ENCODE data around the gene NRG2.

Gene NRG2

GRCh38 chr5:139966856-139967255 lies 76.2 kb downstream of the NRG2 start:
- H3K36me3 ChIP-seq (ENCODE audit: control insufficient read depth, low read depth, low read length) = no peaks in the 10 kb centered on the region
- H3K27ac ChIP-seq (ENCODE audit: low read length) = no peak overlapping the region
- H3K9ac ChIP-seq (ENCODE audit: low read length) = no peak overlapping the region
- peaks cover 9% of the 10 kb centered on the region for H3K27me3 ChIP-seq (ENCODE audit: control insufficient read depth, insufficient read depth, low read length)
- no peaks in the 10 kb centered on the region for H3K9me3 ChIP-seq (ENCODE audit: control insufficient read depth, low read depth, low read length)
- no peaks in the 10 kb centered on the region for H3K4me1 ChIP-seq (ENCODE audit: control insufficient read depth, low read depth, low read length)
- H3K4me3 ChIP-seq (ENCODE audit: low read length) = no peak overlapping the region

DNA sequence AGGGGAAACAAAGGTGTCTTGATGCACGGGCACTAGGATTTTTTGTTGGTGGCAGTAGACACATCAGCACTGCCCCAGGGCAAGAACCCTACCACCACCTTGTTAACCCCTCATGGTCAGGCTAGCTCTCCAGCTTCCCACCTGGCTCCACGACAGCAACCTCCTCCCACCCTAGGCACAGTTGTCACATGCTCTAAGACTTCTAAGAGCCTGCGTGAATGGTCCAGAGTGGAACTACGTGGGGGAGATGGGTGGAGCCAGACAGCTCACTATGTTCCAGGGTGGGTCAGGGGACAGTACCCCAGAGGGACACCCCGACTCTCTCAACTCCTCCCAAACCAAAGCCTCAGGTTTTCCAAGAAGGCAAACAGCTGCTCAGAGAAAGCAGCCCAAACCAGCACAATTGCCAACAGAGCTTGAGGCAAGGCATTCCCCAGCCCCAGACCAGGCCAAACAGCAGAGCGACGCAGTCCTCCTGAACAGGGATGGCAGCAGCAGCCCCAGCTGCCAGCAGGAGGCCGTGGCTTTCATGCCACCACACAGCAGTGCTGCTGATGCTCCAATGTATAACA lies 78.0 kb downstream of the NRG2 start:
- Histone ChIP-seq H3K9ac (ENCODE audit: low read length) (no peak overlapping the region), H3K27ac (ENCODE audit: low read length) (no peak overlapping the region), H3K36me3 (ENCODE audit: control insufficient read depth, low read depth, low read length) (no peaks in the 10 kb centered on the region), H3K4me3 (ENCODE audit: low read length) (no peak overlapping the region), H3K9me3 (ENCODE audit: control insufficient read depth, low read depth, low read length) (no peaks in the 10 kb centered on the region), H3K27me3 (ENCODE audit: control insufficient read depth, insufficient read depth, low read length) (peaks cover 9% of the 10 kb centered on the region), H3K4me1 (ENCODE audit: control insufficient read depth, low read depth, low read length) (no peaks in the 10 kb centered on the region)

DNA sequence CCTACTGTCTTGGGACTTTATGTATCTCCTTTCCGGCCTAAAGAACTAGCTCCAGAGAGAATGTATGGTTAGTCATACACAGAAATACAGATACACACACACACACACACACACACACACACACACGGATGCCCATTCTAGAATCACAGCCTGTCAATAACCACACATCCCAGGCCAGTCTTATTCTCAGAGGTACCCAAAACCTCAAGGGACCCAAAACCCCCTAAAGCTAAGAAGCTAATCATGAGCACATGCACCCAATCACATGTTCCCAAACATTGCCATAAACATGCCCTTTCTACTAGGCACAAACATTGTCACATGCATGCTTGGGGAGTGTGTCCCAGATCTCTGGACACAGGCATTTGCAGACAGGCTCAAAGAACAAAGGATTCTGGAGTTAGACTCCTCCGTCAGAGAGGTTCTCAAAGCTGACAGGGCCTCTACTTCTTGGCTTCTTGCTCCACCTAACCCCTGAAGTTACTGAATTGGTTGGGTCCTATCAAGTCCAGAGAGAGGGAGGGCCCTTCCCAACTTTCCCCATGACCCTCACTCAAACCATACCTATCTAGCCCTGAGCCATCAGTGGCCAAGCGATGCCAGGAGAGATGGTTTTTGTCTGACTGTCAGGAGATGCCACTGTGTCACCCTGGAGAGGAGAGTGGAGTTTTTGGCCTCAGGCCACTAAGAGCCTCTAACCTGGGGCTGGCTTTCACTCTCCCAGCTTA lies 78.7 kb downstream of the NRG2 start:
- H3K36me3 ChIP-seq (ENCODE audit: control insufficient read depth, low read depth, low read length) = no peaks in the 10 kb centered on the region
- H3K9me3 ChIP-seq (ENCODE audit: control insufficient read depth, low read depth, low read length) = no peaks in the 10 kb centered on the region
- peaks cover 6% of the 10 kb centered on the region for H3K27me3 ChIP-seq (ENCODE audit: control insufficient read depth, insufficient read depth, low read length)
- no peaks in the 10 kb centered on the region for H3K4me1 ChIP-seq (ENCODE audit: control insufficient read depth, low read depth, low read length)
- H3K27ac ChIP-seq (ENCODE audit: low read length) = no peak overlapping the region
- H3K9ac ChIP-seq (ENCODE audit: low read length) = no peak overlapping the region
- H3K4me3 ChIP-seq (ENCODE audit: low read length) = no peak overlapping the region

DNA sequence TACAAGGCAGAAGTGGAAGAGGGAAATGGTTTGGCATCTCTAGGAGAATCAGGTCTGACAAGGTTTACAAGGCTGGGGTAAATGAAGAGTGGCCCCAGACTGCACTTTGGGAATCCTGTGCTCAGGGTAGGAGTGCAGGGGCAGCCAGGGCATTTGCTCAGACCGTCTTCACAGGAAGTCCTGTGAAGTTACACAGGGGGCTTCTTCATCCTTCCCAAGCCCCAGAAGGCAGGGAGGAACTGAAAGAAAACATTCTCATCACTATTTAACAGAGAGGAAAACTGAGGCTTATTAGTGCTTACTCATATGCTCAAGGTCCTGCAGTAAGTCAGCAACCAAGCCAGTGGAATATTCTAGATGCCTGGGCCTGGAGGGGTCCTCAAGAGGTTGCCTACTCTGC lies 80.7 kb downstream of the NRG2 start:
- H3K27ac ChIP-seq (ENCODE audit: low read length) = no peak overlapping the region

GRCh38 chr5:139961435-139962157 lies 81.5 kb downstream of the NRG2 start:
- no peaks in the 10 kb centered on the region for H3K9me3 ChIP-seq (ENCODE audit: control insufficient read depth, low read depth, low read length)
- H3K4me1 ChIP-seq (ENCODE audit: control insufficient read depth, low read depth, low read length) = no peaks in the 10 kb centered on the region
- no peaks in the 10 kb centered on the region for H3K27me3 ChIP-seq (ENCODE audit: control insufficient read depth, insufficient read depth, low read length)
- no peaks in the 10 kb centered on the region for H3K36me3 ChIP-seq (ENCODE audit: control insufficient read depth, low read depth, low read length)
- H3K9ac ChIP-seq (ENCODE audit: low read length) = no peak overlapping the region
- H3K4me3 ChIP-seq (ENCODE audit: low read length) = no peak overlapping the region
- no peak overlapping the region for H3K27ac ChIP-seq (ENCODE audit: low read length)

More for the DNA sequence above, 80.7 kb downstream of the NRG2 start:
- Histone ChIP-seq H3K27me3 (ENCODE audit: control insufficient read depth, insufficient read depth, low read length) (no peaks in the 10 kb centered on the region), H3K4me1 (ENCODE audit: control insufficient read depth, low read depth, low read length) (no peaks in the 10 kb centered on the region), H3K9ac (ENCODE audit: low read length) (no peak overlapping the region), H3K9me3 (ENCODE audit: control insufficient read depth, low read depth, low read length) (no peaks in the 10 kb centered on the region), H3K36me3 (ENCODE audit: control insufficient read depth, low read depth, low read length) (no peaks in the 10 kb centered on the region), H3K4me3 (ENCODE audit: low read length) (no peak overlapping the region)

GRCh38 chr5:139960723-139961383 lies 82.2 kb downstream of the NRG2 start:
- Histone ChIP-seq H3K27me3 (ENCODE audit: control insufficient read depth, insufficient read depth, low read length) (no peaks in the 10 kb centered on the region), H3K4me3 (ENCODE audit: low read length) (no peak overlapping the region), H3K27ac (ENCODE audit: low read length) (no peak overlapping the region), H3K4me1 (ENCODE audit: control insufficient read depth, low read depth, low read length) (peaks cover 3% of the 10 kb centered on the region), H3K36me3 (ENCODE audit: control insufficient read depth, low read depth, low read length) (no peaks in the 10 kb centered on the region), H3K9me3 (ENCODE audit: control insufficient read depth, low read depth, low read length) (no peaks in the 10 kb centered on the region), H3K9ac (ENCODE audit: low read length) (no peak overlapping the region)

DNA sequence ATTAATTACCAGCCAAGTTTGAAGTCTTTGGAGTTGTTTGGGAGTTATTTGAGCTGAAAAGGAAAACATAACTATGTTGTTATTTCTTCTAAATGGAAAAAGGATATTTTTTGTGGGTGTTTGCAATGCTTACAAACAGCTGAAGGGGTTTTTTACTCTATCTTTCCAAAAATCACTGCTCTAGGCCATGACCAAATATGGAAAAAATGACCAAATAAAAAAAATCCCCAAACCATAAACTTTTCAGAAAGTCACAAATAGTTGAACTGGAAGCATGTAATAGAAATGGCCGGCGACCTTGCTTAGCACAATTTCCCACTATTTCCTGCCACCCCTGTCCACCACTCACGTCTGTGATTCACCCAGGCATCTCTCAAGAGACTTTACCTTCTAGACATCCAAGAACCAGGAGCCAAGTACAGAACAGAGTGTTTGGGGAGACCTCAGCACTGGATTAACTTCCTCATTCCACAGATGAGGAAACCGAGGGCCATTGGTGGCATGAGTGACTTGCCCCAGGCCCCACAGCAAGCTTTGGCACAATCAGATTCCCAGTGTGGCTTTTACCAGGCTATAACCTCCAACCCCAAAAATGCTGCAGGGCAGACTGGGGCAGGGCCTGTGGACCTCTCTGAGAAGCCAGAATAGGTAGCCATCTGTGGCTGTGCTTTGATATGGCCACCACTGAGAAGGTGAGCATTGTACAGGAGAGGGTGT lies 84.5 kb downstream of the NRG2 start:
- Histone ChIP-seq H3K4me1 (ENCODE audit: control insufficient read depth, low read depth, low read length) (peaks cover 9% of the 10 kb centered on the region), H3K4me3 (ENCODE audit: low read length) (no peak overlapping the region), H3K9ac (ENCODE audit: low read length) (no peak overlapping the region), H3K27ac (ENCODE audit: low read length) (no peak overlapping the region), H3K36me3 (ENCODE audit: control insufficient read depth, low read depth, low read length) (no peaks in the 10 kb centered on the region), H3K9me3 (ENCODE audit: control insufficient read depth, low read depth, low read length) (no peaks in the 10 kb centered on the region), H3K27me3 (ENCODE audit: control insufficient read depth, insufficient read depth, low read length) (no peaks in the 10 kb centered on the region)

DNA sequence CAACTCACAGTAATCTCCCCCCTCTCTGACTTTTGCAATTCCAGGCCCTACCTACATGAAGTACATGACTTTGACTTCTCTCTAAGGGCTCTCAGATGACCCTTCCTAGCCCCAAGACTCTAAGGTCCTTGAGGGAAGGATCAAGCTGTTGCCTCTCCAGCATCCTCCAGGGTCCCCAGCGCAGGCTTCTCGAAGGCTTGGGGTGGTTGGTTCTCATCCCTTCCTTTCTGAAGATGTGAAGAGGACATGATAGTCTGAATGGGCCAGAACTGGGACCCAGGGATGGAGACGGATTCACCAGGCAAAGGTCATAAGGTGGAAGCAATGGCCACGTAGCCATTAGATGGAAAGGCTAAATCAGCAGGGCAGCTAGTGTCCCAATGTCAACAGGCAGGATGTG lies 86.8 kb downstream of the NRG2 start:
- Histone ChIP-seq H3K9me3 (ENCODE audit: control insufficient read depth, low read depth, low read length) (no peaks in the 10 kb centered on the region), H3K4me3 (ENCODE audit: low read length) (no peak overlapping the region), H3K4me1 (ENCODE audit: control insufficient read depth, low read depth, low read length) (peaks cover 9% of the 10 kb centered on the region), H3K27ac (ENCODE audit: low read length) (no peak overlapping the region), H3K9ac (ENCODE audit: low read length) (no peak overlapping the region), H3K27me3 (ENCODE audit: control insufficient read depth, insufficient read depth, low read length) (no peaks in the 10 kb centered on the region), H3K36me3 (ENCODE audit: control insufficient read depth, low read depth, low read length) (no peaks in the 10 kb centered on the region)

DNA sequence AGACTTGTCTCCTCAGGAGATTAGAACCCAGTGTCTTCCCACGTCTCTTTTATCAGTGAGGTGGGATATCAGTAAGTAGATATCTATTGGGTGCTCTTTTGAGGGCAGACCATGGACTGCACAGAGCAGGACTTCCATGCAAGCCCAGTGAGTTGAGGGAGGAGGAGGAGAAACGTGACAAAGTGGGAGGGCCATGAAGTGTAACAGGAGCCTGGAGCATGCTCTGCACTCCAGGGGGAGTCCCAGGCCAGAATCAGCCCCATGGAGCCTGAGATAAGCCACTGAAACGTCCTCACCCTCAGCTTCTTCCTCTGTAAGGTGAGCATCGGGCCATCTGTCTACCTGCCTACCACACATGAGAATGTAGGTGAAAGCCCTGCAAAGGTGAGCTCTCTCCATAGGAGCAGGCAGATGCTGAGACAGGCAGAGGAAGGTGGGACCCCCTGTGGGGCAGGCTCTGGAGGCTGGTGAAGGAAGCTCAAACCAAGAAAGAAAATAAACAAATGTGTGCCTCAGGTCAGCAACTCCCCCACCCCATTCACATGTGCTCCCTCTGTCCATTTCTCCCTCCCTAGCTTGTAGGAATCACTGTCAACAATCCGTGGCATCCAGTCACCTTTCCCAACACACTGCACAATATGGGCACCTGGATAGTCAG lies 87.4 kb downstream of the NRG2 start:
- peaks cover 9% of the 10 kb centered on the region for H3K4me1 ChIP-seq (ENCODE audit: control insufficient read depth, low read depth, low read length)
- H3K27ac ChIP-seq (ENCODE audit: low read length) = no peak overlapping the region

GRCh38 chr5:139955053-139955605 lies 88.0 kb downstream of the NRG2 start:
- Histone ChIP-seq H3K4me3 (ENCODE audit: low read length) (no peak overlapping the region), H3K27me3 (ENCODE audit: control insufficient read depth, insufficient read depth, low read length) (no peaks in the 10 kb centered on the region), H3K27ac (ENCODE audit: low read length) (no peak overlapping the region), H3K9ac (ENCODE audit: low read length) (no peak overlapping the region), H3K36me3 (ENCODE audit: control insufficient read depth, low read depth, low read length) (no peaks in the 10 kb centered on the region), H3K9me3 (ENCODE audit: control insufficient read depth, low read depth, low read length) (no peaks in the 10 kb centered on the region), H3K4me1 (ENCODE audit: control insufficient read depth, low read depth, low read length) (peaks cover 9% of the 10 kb centered on the region)

More for the DNA sequence above, 87.4 kb downstream of the NRG2 start:
- Histone ChIP-seq H3K27me3 (ENCODE audit: control insufficient read depth, insufficient read depth, low read length) (no peaks in the 10 kb centered on the region), H3K36me3 (ENCODE audit: control insufficient read depth, low read depth, low read length) (no peaks in the 10 kb centered on the region), H3K9ac (ENCODE audit: low read length) (no peak overlapping the region), H3K9me3 (ENCODE audit: control insufficient read depth, low read depth, low read length) (no peaks in the 10 kb centered on the region), H3K4me3 (ENCODE audit: low read length) (no peak overlapping the region)
